ACC112 (cell line): ENCODE results near the gene MACROD2.

Experiments
- H2AFZ ChIP-seq: fragments of 200-600 bp; sonication (generic); one replicate; pipeline ENCODE4 v1.6.0; 2017; ENCODE audit warnings: antibody characterized with exemption, low read length; ENCODE audit not compliant: unreplicated experiment
- H3K27ac ChIP-seq: fragments of 200-600 bp; sonication (generic); 2 replicates; pipeline ENCODE4 v1.5.1; 2014; ENCODE audit warnings: low read depth, mild to moderate bottlenecking, antibody characterized with exemption, low read length, moderate library complexity
- H3K27me3 ChIP-seq: fragments of 200-600 bp; sonication (generic); 2 replicates; pipeline ENCODE4 v1.6.1; 2014; ENCODE audit warnings: mild to moderate bottlenecking, antibody characterized with exemption, low read length, moderate library complexity, mixed read lengths; ENCODE audit not compliant: insufficient read depth
- H3K36me3 ChIP-seq: fragments of 200-600 bp; sonication (generic); 2 replicates; pipeline ENCODE4 v1.6.1; 2016; ENCODE audit warnings: mild to moderate bottlenecking, antibody characterized with exemption, low read length, moderate library complexity, mixed read lengths; ENCODE audit not compliant: insufficient read depth
- H3K4me1 ChIP-seq: fragments of 200-600 bp; sonication (generic); one replicate; pipeline ENCODE4 v1.6.1; 2016; ENCODE audit warnings: low read length, mixed read lengths; ENCODE audit not compliant: insufficient read depth, unreplicated experiment, control insufficient read depth
- H3K4me3 ChIP-seq: fragments of 200-600 bp; sonication (generic); 2 replicates; pipeline ENCODE4 v1.5.1; 2014; ENCODE audit warnings: mild to moderate bottlenecking, low read depth, low read length
- H3K79me2 ChIP-seq: fragments of 200-600 bp; sonication (generic); one replicate; pipeline ENCODE4 v1.6.0; 2016; ENCODE audit warnings: low read length; ENCODE audit not compliant: control insufficient read depth, unreplicated experiment, insufficient read depth

Gene MACROD2

DNA sequence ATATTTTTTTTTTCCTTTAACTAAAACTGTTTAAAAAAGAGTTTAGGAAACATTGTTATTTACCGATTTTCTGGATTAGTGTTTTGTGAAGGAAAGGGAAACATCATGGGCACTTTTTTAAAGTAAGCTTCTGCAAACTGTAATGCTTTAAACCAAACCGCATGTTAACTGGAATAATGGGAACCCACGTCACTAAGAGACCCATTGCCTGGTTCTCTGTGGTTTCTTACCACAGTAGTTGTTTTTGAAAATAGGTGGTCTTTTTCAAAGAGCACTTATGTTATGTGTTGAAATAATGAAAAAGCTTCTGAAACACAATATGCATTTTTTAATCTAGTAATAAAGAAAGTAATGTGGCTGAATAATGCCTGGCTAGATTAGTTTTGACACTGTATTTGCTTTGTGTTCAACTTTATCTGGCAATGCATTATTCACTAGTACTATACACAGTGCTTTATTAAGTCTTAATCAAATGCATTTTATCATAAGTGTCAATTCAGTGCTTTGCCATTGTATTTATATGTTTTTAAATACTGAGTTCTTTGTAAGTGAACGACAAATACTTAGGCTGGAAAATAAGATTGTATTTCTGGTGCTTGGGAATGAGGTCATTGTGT lies 1096.2 kb downstream of the MACROD2 start:
- H3K4me3 ChIP-seq = no peak overlapping the region
- H3K79me2 ChIP-seq = no peaks in the 10 kb centered on the region
- H3K27me3 ChIP-seq = no peaks in the 10 kb centered on the region
- no peaks in the 10 kb centered on the region for H3K36me3 ChIP-seq
- no peaks in the 10 kb centered on the region for H3K4me1 ChIP-seq
- H3K27ac ChIP-seq = no peak overlapping the region
- H2AFZ ChIP-seq = no peak overlapping the region

DNA sequence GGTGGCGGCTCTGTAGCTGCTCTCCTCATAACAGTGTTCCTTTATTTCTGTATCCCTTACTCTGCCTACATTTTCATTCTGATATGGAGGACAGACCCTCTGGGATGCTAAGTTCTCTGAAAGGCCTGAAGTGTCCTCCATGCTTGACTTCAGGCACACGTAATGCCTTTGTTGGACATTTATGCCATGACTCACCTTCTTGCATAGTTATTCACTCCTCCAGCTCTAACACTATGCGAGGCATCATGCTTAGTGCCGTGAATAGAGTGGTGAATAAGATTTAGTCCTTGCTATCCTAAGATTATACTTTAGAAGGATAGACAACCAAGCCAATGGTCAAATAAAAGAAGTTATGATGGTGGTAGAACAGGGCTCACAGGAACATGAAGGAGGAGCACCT lies 1103.0 kb downstream of the MACROD2 start:
- Histone ChIP-seq H3K27me3 (no peaks in the 10 kb centered on the region), H3K36me3 (no peaks in the 10 kb centered on the region), H3K27ac (no peak overlapping the region), H3K4me1 (no peaks in the 10 kb centered on the region), H2AFZ (no peak overlapping the region), H3K4me3 (no peak overlapping the region), H3K79me2 (no peaks in the 10 kb centered on the region)

- Histone ChIP-seq H2AFZ (no peak overlapping the region), H3K79me2 (no peaks in the 10 kb centered on the region), H3K4me3 (no peak overlapping the region), H3K27ac (no peak overlapping the region), H3K4me1 (no peaks in the 10 kb centered on the region), H3K36me3 (no peaks in the 10 kb centered on the region), H3K27me3 (no peaks in the 10 kb centered on the region)
Observed at GRCh38 chr20:15099130-15099529, 1103.8 kb downstream of the MACROD2 start.

DNA sequence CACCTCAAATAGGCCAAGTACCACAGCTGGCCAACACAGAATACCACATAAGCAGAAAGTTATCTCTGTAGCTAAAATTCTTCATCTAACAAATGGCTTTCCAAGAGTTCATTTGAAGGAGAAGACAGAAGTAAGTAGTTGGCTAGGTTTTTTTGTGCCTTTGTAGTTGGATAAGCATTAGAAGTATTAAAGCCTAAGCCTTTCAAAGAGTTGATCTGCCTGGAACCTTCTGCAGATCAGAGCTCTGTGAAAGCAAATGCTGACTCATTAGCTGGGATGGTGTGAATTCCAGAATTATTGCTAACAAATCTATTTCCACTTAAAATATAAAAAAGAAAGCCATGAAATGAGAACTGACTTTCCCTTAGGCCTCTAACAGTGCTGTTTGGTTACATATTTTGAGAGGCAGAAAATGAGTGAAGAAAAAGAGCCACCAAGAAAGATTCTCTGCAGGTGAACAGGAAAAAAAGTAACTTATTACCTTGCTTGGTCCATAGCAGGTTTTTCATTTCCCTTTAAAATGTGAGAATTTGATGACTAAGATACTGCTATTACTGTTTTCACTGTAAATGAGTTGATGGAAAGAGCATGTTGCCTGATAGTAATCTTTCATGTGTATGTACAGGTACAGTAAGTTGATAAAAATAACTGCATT lies 1105.3 kb downstream of the MACROD2 start:
- Histone ChIP-seq H2AFZ (no peak overlapping the region), H3K79me2 (no peaks in the 10 kb centered on the region)

DNA sequence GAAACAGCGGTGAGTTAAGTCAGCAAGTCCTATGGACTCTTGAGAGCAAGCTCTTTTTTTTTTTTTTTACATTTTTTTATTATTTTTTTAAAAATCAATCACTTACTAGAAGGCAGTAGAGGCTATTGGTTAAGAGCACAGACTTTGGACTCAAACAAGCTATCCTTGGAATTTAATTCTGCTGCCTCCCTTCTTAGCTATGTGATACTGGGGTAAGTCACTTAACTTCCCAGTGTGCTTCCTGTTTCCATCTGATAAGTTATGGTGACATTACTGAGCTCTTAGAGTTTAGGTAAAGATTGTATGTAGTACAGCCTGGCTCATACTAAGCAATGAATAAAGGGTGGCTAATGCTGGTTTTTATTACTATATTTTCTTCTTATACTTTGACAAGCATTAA lies 1112.6 kb downstream of the MACROD2 start:
- Histone ChIP-seq H2AFZ (no peak overlapping the region), H3K4me3 (no peak overlapping the region), H3K4me1 (no peaks in the 10 kb centered on the region), H3K27me3 (no peaks in the 10 kb centered on the region), H3K36me3 (no peaks in the 10 kb centered on the region), H3K79me2 (no peaks in the 10 kb centered on the region), H3K27ac (no peak overlapping the region)

More for the DNA sequence above, 1105.3 kb downstream of the MACROD2 start:
- H3K36me3 ChIP-seq = no peaks in the 10 kb centered on the region
- H3K27me3 ChIP-seq = no peaks in the 10 kb centered on the region
- H3K4me3 ChIP-seq = no peak overlapping the region
- no peaks in the 10 kb centered on the region for H3K4me1 ChIP-seq
- H3K27ac ChIP-seq = no peak overlapping the region

GRCh38 chr20:15109494-15109893 lies 1114.2 kb downstream of the MACROD2 start:
- no peaks in the 10 kb centered on the region for H3K4me1 ChIP-seq
- no peak overlapping the region for H3K4me3 ChIP-seq
- H3K27ac ChIP-seq = no peak overlapping the region
- H3K36me3 ChIP-seq = no peaks in the 10 kb centered on the region
- no peak overlapping the region for H2AFZ ChIP-seq
- no peaks in the 10 kb centered on the region for H3K79me2 ChIP-seq
- no peaks in the 10 kb centered on the region for H3K27me3 ChIP-seq

DNA sequence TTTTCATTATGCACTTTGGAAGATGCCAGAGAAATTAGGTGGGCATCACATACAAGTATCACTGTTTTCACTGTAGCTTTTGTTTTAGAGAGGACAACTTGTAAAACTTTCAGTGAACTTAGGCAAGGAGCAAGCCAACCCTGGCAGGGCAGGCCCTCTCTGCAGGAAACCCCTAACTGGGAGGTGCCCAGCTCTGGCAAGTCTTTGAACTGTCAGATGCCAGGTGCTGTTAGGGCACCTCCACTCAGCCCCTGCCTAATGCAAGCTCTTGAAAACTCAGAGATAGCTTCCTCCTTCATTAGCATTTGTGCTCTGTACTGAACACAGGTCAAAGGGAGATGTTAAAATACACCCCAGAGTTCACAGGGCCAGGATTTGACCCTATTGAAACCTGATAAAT lies 1116.3 kb downstream of the MACROD2 start:
- H3K27ac ChIP-seq = no peak overlapping the region

DNA sequence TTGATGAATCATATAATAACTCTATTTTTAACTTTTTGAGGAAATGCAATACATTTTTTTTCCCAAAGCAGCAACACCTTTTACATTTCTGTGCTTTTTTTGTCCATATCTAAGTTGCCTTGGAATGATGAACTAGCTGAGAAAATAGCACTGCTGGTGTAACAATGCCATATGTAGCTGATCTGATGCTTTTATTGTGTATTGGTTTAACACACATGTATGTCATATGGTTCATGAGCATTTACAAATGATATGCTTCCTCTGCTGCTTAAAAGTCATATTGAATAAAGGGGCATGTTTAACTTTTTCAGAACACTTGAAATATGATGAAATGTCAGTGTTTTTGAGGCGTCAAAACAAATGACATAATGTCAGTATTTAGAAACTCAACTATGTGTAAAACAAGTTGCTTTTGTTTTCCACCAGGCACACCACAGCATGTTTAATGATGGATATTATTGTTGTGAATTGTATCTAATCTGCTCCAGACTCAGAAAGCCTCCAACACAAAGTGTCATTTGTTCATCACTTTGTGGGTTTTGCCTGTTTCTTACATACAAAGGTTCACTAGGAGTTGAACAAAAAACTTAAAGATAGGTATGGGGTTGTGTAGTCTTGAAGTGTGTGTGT lies 1117.9 kb downstream of the MACROD2 start:
- Histone ChIP-seq H3K79me2 (no peaks in the 10 kb centered on the region), H3K27me3 (no peaks in the 10 kb centered on the region), H3K4me1 (no peaks in the 10 kb centered on the region), H3K4me3 (no peak overlapping the region), H3K27ac (no peak overlapping the region), H3K36me3 (no peaks in the 10 kb centered on the region), H2AFZ (no peak overlapping the region)

More for the DNA sequence above, 1116.3 kb downstream of the MACROD2 start:
- Histone ChIP-seq H3K4me3 (no peak overlapping the region), H3K36me3 (no peaks in the 10 kb centered on the region), H3K4me1 (no peaks in the 10 kb centered on the region), H3K79me2 (no peaks in the 10 kb centered on the region), H3K27me3 (no peaks in the 10 kb centered on the region), H2AFZ (no peak overlapping the region)

- no peaks in the 10 kb centered on the region for H3K79me2 ChIP-seq
- H3K36me3 ChIP-seq = no peaks in the 10 kb centered on the region
- no peak overlapping the region for H3K27ac ChIP-seq
Observed at GRCh38 chr20:15119852-15120487, 1124.7 kb downstream of the MACROD2 start.

GRCh38 chr20:15122613-15123012 lies 1127.3 kb downstream of the MACROD2 start:
- Histone ChIP-seq H3K4me1 (no peaks in the 10 kb centered on the region), H3K79me2 (no peaks in the 10 kb centered on the region), H3K4me3 (no peak overlapping the region), H2AFZ (no peak overlapping the region), H3K27ac (no peak overlapping the region), H3K36me3 (no peaks in the 10 kb centered on the region), H3K27me3 (no peaks in the 10 kb centered on the region)

More at GRCh38 chr20:15119852-15120487, 1124.7 kb downstream of the MACROD2 start:
- Histone ChIP-seq H2AFZ (no peak overlapping the region), H3K4me1 (no peaks in the 10 kb centered on the region), H3K4me3 (no peak overlapping the region), H3K27me3 (no peaks in the 10 kb centered on the region)
